ENCODE data around the gene PLCXD1. TPM values are rescaled to one million over a fixed set of nuclear protein-coding genes. Genes with fewer than 3 reads are reported as not detected.

PLCXD1 gene
- polyA plus RNA-seq, 2 of the 4 experiments (the other 2 are of a cell fraction) = 64.6 to 67.9 TPM

DNA sequence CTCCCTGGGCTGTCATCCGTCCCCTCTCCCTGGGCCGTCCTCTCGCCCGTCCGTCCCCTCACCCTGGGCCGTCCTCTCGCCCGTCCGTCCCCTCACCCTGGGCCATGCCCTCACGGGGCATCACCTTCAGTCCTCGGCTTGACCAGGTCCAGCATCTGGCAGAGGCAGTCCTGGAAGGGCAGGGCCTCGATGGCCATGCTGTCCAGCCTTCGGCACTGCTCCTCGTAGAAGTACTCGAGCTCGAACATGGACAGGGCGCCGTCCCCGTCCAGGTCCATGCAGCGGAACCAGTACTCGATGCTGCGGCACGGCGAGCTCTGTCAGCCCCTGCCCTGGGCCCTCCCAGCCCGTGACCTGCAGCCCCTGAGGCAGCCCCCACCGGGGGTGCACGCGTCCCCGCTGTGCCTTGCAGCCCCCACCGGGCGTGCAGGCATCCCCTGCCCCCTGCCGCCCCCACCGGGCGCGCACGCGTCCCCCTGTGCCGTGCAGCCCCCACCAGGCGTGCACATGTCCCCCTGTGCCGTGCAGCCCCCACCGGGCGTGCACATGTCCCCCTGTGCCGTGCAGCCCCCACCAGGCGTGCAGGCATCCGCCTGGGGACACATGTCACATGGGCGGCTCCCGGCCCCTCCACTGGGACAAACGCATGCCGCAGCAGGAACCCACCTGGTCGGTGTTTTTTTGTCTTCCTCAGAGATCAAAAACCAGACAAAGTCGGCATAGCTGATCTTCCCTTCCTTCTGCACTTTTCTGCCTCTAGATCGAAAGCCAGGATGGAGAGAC, 59.7 kb downstream of the PLCXD1 start:
- POLR2A ChIA-PET = no interaction called here

DNA sequence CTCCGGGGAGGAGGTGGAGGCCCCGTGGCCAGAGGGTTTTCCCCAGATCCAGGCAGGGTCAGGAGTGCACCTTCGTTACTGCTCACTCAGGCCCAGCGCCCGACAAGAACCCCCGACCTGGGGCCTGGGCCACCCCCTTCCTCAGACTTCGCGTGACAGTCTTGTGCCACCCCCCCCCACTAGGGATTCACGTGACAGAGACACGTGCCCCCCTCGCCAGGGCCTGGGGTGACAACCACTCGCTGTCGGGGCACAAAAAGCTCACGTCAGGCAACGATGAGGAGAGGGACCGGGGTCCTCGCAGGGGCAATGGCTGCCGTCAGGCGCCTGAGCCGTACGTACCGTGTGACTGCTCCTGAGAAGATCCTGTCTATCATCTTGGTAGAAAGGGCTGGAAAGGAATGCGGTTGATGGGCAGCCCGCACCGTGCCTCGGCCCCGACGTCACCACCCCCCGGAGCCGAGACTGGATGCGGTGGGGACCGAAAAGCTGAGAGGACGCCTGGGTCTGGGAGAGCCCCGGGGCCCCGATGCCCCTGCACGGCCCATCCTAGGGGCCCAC, 60.4 kb downstream of the PLCXD1 start:
- Histone ChIP-seq H3K4me3 (no peak overlapping the region), H3K4me2 (no peak overlapping the region), H3K4me1 (no peaks in the 10 kb centered on the region), H3K27ac (no peak overlapping the region), H3K9me3 (no peaks in the 10 kb centered on the region)
- WGBS (ENCODE audit: missing lambda C conversion rate) = 96% methylated on average over 23 of the region's 36 CpGs
- ATAC-seq (no peak), DNase-seq (ENCODE audit: low read depth in 1 of 2, low spot score in 1 of 2) (no peak), FAIRE-seq (no peak)
- TF ChIP-seq, protein P1, sequence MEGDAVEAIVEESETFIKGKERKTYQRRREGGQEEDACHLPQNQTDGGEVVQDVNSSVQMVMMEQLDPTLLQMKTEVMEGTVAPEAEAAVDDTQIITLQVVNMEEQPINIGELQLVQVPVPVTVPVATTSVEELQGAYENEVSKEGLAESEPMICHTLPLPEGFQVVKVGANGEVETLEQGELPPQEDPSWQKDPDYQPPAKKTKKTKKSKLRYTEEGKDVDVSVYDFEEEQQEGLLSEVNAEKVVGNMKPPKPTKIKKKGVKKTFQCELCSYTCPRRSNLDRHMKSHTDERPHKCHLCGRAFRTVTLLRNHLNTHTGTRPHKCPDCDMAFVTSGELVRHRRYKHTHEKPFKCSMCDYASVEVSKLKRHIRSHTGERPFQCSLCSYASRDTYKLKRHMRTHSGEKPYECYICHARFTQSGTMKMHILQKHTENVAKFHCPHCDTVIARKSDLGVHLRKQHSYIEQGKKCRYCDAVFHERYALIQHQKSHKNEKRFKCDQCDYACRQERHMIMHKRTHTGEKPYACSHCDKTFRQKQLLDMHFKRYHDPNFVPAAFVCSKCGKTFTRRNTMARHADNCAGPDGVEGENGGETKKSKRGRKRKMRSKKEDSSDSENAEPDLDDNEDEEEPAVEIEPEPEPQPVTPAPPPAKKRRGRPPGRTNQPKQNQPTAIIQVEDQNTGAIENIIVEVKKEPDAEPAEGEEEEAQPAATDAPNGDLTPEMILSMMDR (IDR thresholded peaks at IDR 0.05) = no peak
- TF ChIP-seq CBX8 (IDR thresholded peaks at IDR 0.05) = no peak
- TF ChIP-seq POLR2AphosphoS2 (conservative IDR thresholded peaks at IDR 0.05; ENCODE audit: low read length) = no peak
- TF ChIP-seq EHMT2 (IDR thresholded peaks at IDR 0.05; ENCODE audit: low read depth) = no peak
- TF ChIP-seq, protein P2, sequence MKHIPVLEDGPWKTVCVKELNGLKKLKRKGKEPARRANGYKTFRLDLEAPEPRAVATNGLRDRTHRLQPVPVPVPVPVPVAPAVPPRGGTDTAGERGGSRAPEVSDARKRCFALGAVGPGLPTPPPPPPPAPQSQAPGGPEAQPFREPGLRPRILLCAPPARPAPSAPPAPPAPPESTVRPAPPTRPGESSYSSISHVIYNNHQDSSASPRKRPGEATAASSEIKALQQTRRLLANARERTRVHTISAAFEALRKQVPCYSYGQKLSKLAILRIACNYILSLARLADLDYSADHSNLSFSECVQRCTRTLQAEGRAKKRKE (CRISPR knock-in tag; IDR thresholded peaks at IDR 0.05; ENCODE audit: low read depth) = no peak
- TF ChIP-seq HDAC2 (IDR thresholded peaks at IDR 0.05) = no peak
- no peak for TF ChIP-seq MYC (IDR thresholded peaks at IDR 0.05; ENCODE audit: borderline replicate concordance, low read length)
- ChIA-PET POLR2A (no interaction called here), CTCF (no interaction called here)

More for the DNA sequence above, 59.7 kb downstream of the PLCXD1 start:
- no peak overlapping the region for H3K4me3 ChIP-seq
- H3K27ac ChIP-seq = no peak overlapping the region
- TF ChIP-seq, protein P3, sequence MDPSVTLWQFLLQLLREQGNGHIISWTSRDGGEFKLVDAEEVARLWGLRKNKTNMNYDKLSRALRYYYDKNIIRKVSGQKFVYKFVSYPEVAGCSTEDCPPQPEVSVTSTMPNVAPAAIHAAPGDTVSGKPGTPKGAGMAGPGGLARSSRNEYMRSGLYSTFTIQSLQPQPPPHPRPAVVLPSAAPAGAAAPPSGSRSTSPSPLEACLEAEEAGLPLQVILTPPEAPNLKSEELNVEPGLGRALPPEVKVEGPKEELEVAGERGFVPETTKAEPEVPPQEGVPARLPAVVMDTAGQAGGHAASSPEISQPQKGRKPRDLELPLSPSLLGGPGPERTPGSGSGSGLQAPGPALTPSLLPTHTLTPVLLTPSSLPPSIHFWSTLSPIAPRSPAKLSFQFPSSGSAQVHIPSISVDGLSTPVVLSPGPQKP (IDR thresholded peaks at IDR 0.05; ENCODE audit: low read depth, low read length) = no peak
- TF ChIP-seq RFX5 (IDR thresholded peaks at IDR 0.05) (no peak), EP300 (IDR thresholded peaks at IDR 0.05) (no peak), SMC3 (IDR thresholded peaks at IDR 0.05) (no peak), MYC (IDR thresholded peaks at IDR 0.05; ENCODE audit: borderline replicate concordance, low read length) (no peak), JUNB (IDR thresholded peaks at IDR 0.05) (no peak), RAD21 (conservative IDR thresholded peaks at IDR 0.05 in 1 of 2, IDR thresholded peaks at IDR 0.05 in 1 of 2) (no peak), FOXS1 (CRISPR knock-in tag; IDR thresholded peaks at IDR 0.05) (no peak), CHD2 (IDR thresholded peaks at IDR 0.05; ENCODE audit: low read length, partially characterized antibody) (no peak), RARB (CRISPR knock-in tag; IDR thresholded peaks at IDR 0.05) (no peak), HOXB13 (CRISPR knock-in tag; IDR thresholded peaks at IDR 0.05; ENCODE audit: low read depth) (no peak), CHD4 (IDR thresholded peaks at IDR 0.05; ENCODE audit: borderline replicate concordance) (no peak), NPAS2 (CRISPR knock-in tag; IDR thresholded peaks at IDR 0.05; ENCODE audit: borderline replicate concordance) (no peak), ZFP36 (IDR thresholded peaks at IDR 0.05; ENCODE audit: borderline replicate concordance, partially characterized antibody) (no peak), BHLHE40 (IDR thresholded peaks at IDR 0.05; ENCODE audit: low read depth, low read length) (no peak), CBX8 (IDR thresholded peaks at IDR 0.05) (no peak), KDM1A (IDR thresholded peaks at IDR 0.05; ENCODE audit: low read depth) (no peak), KDM5A (IDR thresholded peaks at IDR 0.05) (no peak)
- TF ChIP-seq, protein P4, sequence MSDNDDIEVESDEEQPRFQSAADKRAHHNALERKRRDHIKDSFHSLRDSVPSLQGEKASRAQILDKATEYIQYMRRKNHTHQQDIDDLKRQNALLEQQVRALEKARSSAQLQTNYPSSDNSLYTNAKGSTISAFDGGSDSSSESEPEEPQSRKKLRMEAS (IDR thresholded peaks at IDR 0.05) = no peak
- TF ChIP-seq, protein P5, sequence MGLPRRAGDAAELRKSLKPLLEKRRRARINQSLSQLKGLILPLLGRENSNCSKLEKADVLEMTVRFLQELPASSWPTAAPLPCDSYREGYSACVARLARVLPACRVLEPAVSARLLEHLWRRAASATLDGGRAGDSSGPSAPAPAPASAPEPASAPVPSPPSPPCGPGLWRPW (IDR thresholded peaks at IDR 0.05) = no peak
- H3K9me3 ChIP-seq = no peaks in the 10 kb centered on the region
- DNase-seq (ENCODE audit: low read depth in 1 of 2, low spot score in 1 of 2) (no peak), FAIRE-seq (no peak), ATAC-seq (peak in 1 of 2 experiments; percentile 11; a peak in 2 of 6 replicates)
- WGBS (ENCODE audit: missing lambda C conversion rate) = 91% methylated on average over 22 of the region's 52 CpGs
- CTCF ChIA-PET = no interaction called here
- no peaks in the 10 kb centered on the region for H3K4me1 ChIP-seq
- H3K4me2 ChIP-seq = no peak overlapping the region

Data from A549 (cell line).